Neural cell (in vitro differentiated cells): Measurements from ENCODE around the gene PRKAG2.

ENCODE experiments used
- CTCF ChIP-seq: fragments of 450-650 bp; IDR thresholded peaks from 2 replicates; pipeline ENCODE4 v1.5.1; 2014; ENCODE audit warnings: antibody characterized with exemption, mild to moderate bottlenecking, moderate library complexity; ENCODE audit not compliant: poor library complexity, severe bottlenecking
- EP300 ChIP-seq: fragments of 450-650 bp; conservative IDR thresholded peaks from 2 replicates; pipeline ENCODE4 v1.6.1; 2014; ENCODE audit warnings: antibody characterized with exemption, mild to moderate bottlenecking, moderate library complexity; ENCODE audit not compliant: poor library complexity, severe bottlenecking
- EZH2 ChIP-seq: fragments of 200-600, 300-800 bp; shearing (Covaris generic), sonication (generic); IDR thresholded peaks from 2 replicates; pipeline ENCODE4 v1.6.1; 2014; ENCODE audit warnings: antibody characterized with exemption, low read length, borderline replicate concordance, mild to moderate bottlenecking; ENCODE audit not compliant: insufficient read depth, poor library complexity, severe bottlenecking
- POLR2AphosphoS5 ChIP-seq: IDR thresholded peaks from 2 replicates; pipeline ENCODE4 v1.6.1; 2012
- RAD21 ChIP-seq: fragments of 450-650 bp; conservative IDR thresholded peaks from 2 replicates; pipeline ENCODE4 v1.6.1; 2014; ENCODE audit warnings: antibody characterized with exemption, mild to moderate bottlenecking, moderate library complexity
- SMC3 ChIP-seq: fragments of 450-650 bp; conservative IDR thresholded peaks from 2 replicates; pipeline ENCODE4 v1.6.1; 2014; ENCODE audit warnings: antibody characterized with exemption, mild to moderate bottlenecking, moderate library complexity; ENCODE audit not compliant: poor library complexity

DNA sequence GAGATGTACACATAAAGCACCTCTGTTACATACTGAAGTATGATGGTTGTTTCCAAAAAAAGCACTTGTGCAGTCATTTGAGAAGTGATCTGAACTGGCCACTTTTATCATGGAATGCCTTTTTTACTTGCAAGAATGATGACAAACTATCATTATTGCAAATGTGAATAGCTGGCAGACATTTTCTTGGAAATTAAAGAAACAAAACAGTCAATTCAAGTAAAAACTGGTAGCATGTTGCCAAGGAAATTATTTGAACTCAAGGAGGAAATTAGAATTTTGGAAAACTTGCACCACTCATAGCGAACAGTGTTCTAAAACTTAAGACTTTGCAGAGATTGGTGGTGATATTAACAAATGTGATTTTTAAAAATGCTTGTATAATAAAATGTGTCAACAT is 363.8 kb downstream of the PRKAG2 start:
- no peak for TF ChIP-seq EZH2
- no peak for TF ChIP-seq CTCF
- TF ChIP-seq EP300 = no peak
- TF ChIP-seq POLR2AphosphoS5 = no peak
- TF ChIP-seq SMC3 = no peak
- no peak for TF ChIP-seq RAD21
